HCT116 (cell line): ENCODE results near the gene STING1. TPM values are rescaled to one million over a fixed set of nuclear protein-coding genes. Genes with fewer than 3 reads are reported as not detected.

ENCODE experiments used
- ATAC-seq: fragments of 200-7000 bp; cut with Tn5 transposase; 2 replicates; pipeline ENCODE4 v1.9.1; 2020; ENCODE audit warnings: mild to moderate bottlenecking, moderate library complexity
- BruUV-seq: library from RNA; stranded (reverse); fragments of 400-500 nt; replicated peaks from 2 replicates; lab custom pipeline; 2021; lab: Mats Ljungman, UMichigan
- CTCF ChIA-PET: fragments of 300-600 bp; sonication (Branson Sonifier 250); formaldehyde crosslinking; loops from one replicate; lab custom pipeline; 2021; ENCODE audit warnings: antibody characterized with exemption; lab: Charles Lee
- POLR2A ChIA-PET: fragments of 300-600, 350-600 bp; sonication (Branson Sonifier 250); formaldehyde crosslinking; loops from one replicate; lab custom pipeline; 2021; ENCODE audit warnings: antibody characterized with exemption; lab: Charles Lee
- RAD21 ChIA-PET, 2 experiments: fragments of 300-600 bp; sonication (Branson Sonifier 250); formaldehyde crosslinking; loops; one replicate each; lab custom pipeline; 2023; ENCODE audit warnings: low total read pairs in 2 of 2; ENCODE audit not compliant: uncharacterized antibody in 2 of 2, unreplicated experiment in 2 of 2, low non-redundant PET in 1 of 2; lab: Charles Lee
- DNase-seq: peaks from one replicate; pipeline ENCODE4 v3.0.0-alpha.2; 2010; ENCODE audit warnings: low read depth, low spot score
- H2AFZ ChIP-seq: fragments of 200-600 bp; shearing (Covaris generic), sonication (generic); 2 replicates; pipeline ENCODE4 v1.6.1; 2017; ENCODE audit warnings: low read depth, mixed run types, mixed read lengths, antibody characterized with exemption, low read length; ENCODE audit not compliant: poor library complexity, severe bottlenecking
- H3K27ac ChIP-seq: 2 replicates; pipeline ENCODE4 v1.5.1; 2012; ENCODE audit warnings: low read depth, low read length
- H3K27me3 ChIP-seq: fragments of 200-600 bp; sonication (generic); 2 replicates; pipeline ENCODE4 v1.6.1; 2016; ENCODE audit warnings: mixed run types, low read length, mixed read lengths; ENCODE audit not compliant: insufficient read depth
- H3K36me3 ChIP-seq, 2 experiments: fragments of 200-500 bp in 1 of 2; fragments of 200-600 bp in 1 of 2; sonication (Bioruptor generic) in 1 of 2; sonication (generic) in 1 of 2; 2 replicates each; pipeline versions ENCODE4 v1.5.1 to v1.6.1; 2014 to 2016; ENCODE audit warnings: low read length in 2 of 2, inconsistent platforms in 1 of 2, mixed read lengths in 1 of 2, mixed run types in 1 of 2; ENCODE audit not compliant: insufficient read depth in 2 of 2, control insufficient read depth in 1 of 2
- H3K4me1 ChIP-seq, 2 experiments: fragments of 200-600 bp in 1 of 2; sonication (generic) in 1 of 2; 2 replicates each; pipeline versions ENCODE4 v1.5.1 to v1.6.1; 2012 to 2017; ENCODE audit warnings: low read length in 2 of 2, inconsistent platforms in 1 of 2, mild to moderate bottlenecking in 1 of 2, mixed read lengths in 1 of 2, mixed run types in 1 of 2, moderate library complexity in 1 of 2; ENCODE audit not compliant: insufficient read depth in 2 of 2, control insufficient read depth in 1 of 2
- H3K4me2 ChIP-seq: fragments of 200-600 bp; sonication (generic); 2 replicates; pipeline ENCODE4 v1.6.1; 2017; ENCODE audit warnings: mixed run types, low read length, mixed read lengths
- H3K4me3 ChIP-seq, 2 experiments: fragments of 200-600 bp in 1 of 2; sonication (generic) in 1 of 2; replicated peaks in 1 of 2; 2 replicates each; pipeline ENCODE4 v1.5.1; 2011 to 2016; ENCODE audit warnings: low read length in 2 of 2, control low read depth in 1 of 2, low read depth in 1 of 2, mild to moderate bottlenecking in 1 of 2, mixed read lengths in 1 of 2, mixed run types in 1 of 2
- H3K79me2 ChIP-seq: fragments of 200-600 bp; sonication (generic); 2 replicates; pipeline ENCODE4 v1.6.1; 2017; ENCODE audit warnings: mild to moderate bottlenecking, mixed run types, low read length, moderate library complexity, mixed read lengths; ENCODE audit not compliant: insufficient read depth
- H3K9ac ChIP-seq: fragments of 200-600 bp; sonication (generic); 2 replicates; pipeline ENCODE4 v1.6.1; 2016; ENCODE audit warnings: low read length, mixed read lengths
- H3K9me2 ChIP-seq: fragments of 200-600 bp; sonication (generic), shearing (Covaris generic); 2 replicates; pipeline ENCODE4 v1.6.1; 2017; ENCODE audit warnings: mixed run types, mild to moderate bottlenecking, moderate library complexity; ENCODE audit not compliant: insufficient read depth
- H3K9me3 ChIP-seq, 2 experiments: fragments of 200-500 bp in 1 of 2; fragments of 200-600 bp in 1 of 2; sonication (Bioruptor generic) in 1 of 2; sonication (generic) in 1 of 2; 2 replicates each; pipeline ENCODE4 v1.6.1; 2014 to 2017; ENCODE audit warnings: low read length in 2 of 2, mixed read lengths in 2 of 2, inconsistent platforms in 1 of 2, low read depth in 1 of 2, mild to moderate bottlenecking in 1 of 2, mixed run types in 1 of 2, moderate library complexity in 1 of 2; ENCODE audit not compliant: control insufficient read depth in 1 of 2, insufficient read depth in 1 of 2
- H4K20me1 ChIP-seq: fragments of 200-600 bp; sonication (generic), shearing (Covaris generic); 2 replicates; pipeline ENCODE4 v1.6.1; 2017; ENCODE audit warnings: mixed run types, mild to moderate bottlenecking, moderate library complexity; ENCODE audit not compliant: insufficient read depth
- ATF3 ChIP-seq: IDR thresholded peaks from 2 replicates; pipeline ENCODE4 v1.6.1; 2012
- CTCF ChIP-seq, 3 experiments: fragments of 200-600 bp in 1 of 3; sonication (generic) in 1 of 3; IDR thresholded peaks in 2 of 3; conservative IDR thresholded peaks in 1 of 3; 2 replicates each; pipeline ENCODE4 v1.5.1; 2012 to 2017; ENCODE audit warnings: low read depth in 2 of 3, low read length in 2 of 3, antibody characterized with exemption in 1 of 3, borderline replicate concordance in 1 of 3, control low read depth in 1 of 3, mild to moderate bottlenecking in 1 of 3, mixed read lengths in 1 of 3, mixed run types in 1 of 3, moderate library complexity in 1 of 3; ENCODE audit not compliant: insufficient read depth in 1 of 3
- EGR1 ChIP-seq: IDR thresholded peaks from 2 replicates; pipeline ENCODE4 v1.6.1; 2012; ENCODE audit warnings: low read depth
- ELF1 ChIP-seq: IDR thresholded peaks from 2 replicates; pipeline ENCODE4 v1.6.1; 2012; ENCODE audit warnings: low read depth, borderline replicate concordance
- EZH2phosphoT487 ChIP-seq: fragments of 200-600 bp; IDR thresholded peaks from 2 replicates; pipeline ENCODE4 v1.6.1; 2018; ENCODE audit warnings: antibody characterized with exemption, borderline replicate concordance
- MAX ChIP-seq: IDR thresholded peaks from 2 replicates; pipeline ENCODE4 v1.6.1; 2012
- POLR2AphosphoS5 ChIP-seq: IDR thresholded peaks from 2 replicates; pipeline ENCODE4 v1.6.1; 2011; ENCODE audit warnings: mild to moderate bottlenecking, low read depth, low read length, moderate library complexity
- REST ChIP-seq: IDR thresholded peaks from 2 replicates; pipeline ENCODE4 v1.6.1; 2012; ENCODE audit warnings: low read depth
- intact Hi-C: fragments of 100-400 bp; cut with micrococcal nuclease; formaldehyde crosslinking; loops from 2 replicates; pipeline ENCODE4 v1.10.0; 2022
- total RNA-seq: library from RNA; stranded (reverse); gene quantifications from one replicate; pipeline ENCODE4 v1.2.1, GENCODE V29; 2021; ENCODE audit not compliant: unreplicated experiment

The STING1 gene
- total RNA-seq, 1 experiment from 2014 or later = 17.7 TPM

- Histone ChIP-seq H3K27ac (no peak overlapping the region), H3K9ac (no peak overlapping the region), H4K20me1 (no peaks in the 10 kb centered on the region), H3K4me3 (no peak overlapping the region), H3K27me3 (no peaks in the 10 kb centered on the region), H3K79me2 (no peaks in the 10 kb centered on the region), H3K4me2 (no peak overlapping the region), H3K4me1 (peaks cover 0 to 2% of the 10 kb centered on the region in 2 experiments; a peak in 1 of 4 replicates), H2AFZ (no peak overlapping the region), H3K36me3 (no peaks in the 10 kb centered on the region), H3K9me2 (no peaks in the 10 kb centered on the region), H3K9me3 (no peaks in the 10 kb centered on the region)
- ChIA-PET RAD21 (no interaction called here), POLR2A (no interaction called here), CTCF (no interaction called here)
- no peak for TF ChIP-seq CTCF (IDR thresholded peaks at IDR 0.05 in 2 of 3, conservative IDR thresholded peaks at IDR 0.05 in 1 of 3; ENCODE audit: borderline replicate concordance in 1 of 3, insufficient read depth in 1 of 3, low read depth in 2 of 3, low read length in 2 of 3)
- no peak for TF ChIP-seq MAX
- TF ChIP-seq EZH2phosphoT487 = no peak
- TF ChIP-seq REST = no peak
- no peak for TF ChIP-seq ATF3
- no peak for TF ChIP-seq EGR1
- no peak for TF ChIP-seq ELF1
- TF ChIP-seq POLR2AphosphoS5 = no peak
- intact Hi-C loops = no loop called here
- ATAC-seq (no peak), DNase-seq (no peak)
- BruUV-seq = no TSS peak
Observed at GRCh38 chr5:139453683-139454567, 28.6 kb downstream of the STING1 start.
